ENCODE data around the gene COL6A6.

- no peak for TF ChIP-seq REST (IDR thresholded peaks at IDR 0.05; ENCODE audit: unreplicated experiment)
- TF ChIP-seq CTCF (conservative IDR thresholded peaks at IDR 0.05; ENCODE audit: low read depth in 2 of 2), result no peak
- no peak for TF ChIP-seq ETS1 (IDR thresholded peaks at IDR 0.05)
- TF ChIP-seq EZH2 (IDR thresholded peaks at IDR 0.05; ENCODE audit: low read depth, unreplicated experiment), result no peak
Measured at GRCh38 chr3:130558366-130558765, 41.4 kb downstream of the COL6A6 start.
